ENCODE results near the gene C16orf87.
"Not testable (repeated sequence)": the region's sequence is repeated elsewhere in the genome, so short reads cannot be mapped to it uniquely, and the experiment has no call there.

The C16orf87 gene

GRCh38 chr16:46789499-46790414 lies 41.2 kb downstream of the C16orf87 start:
- peak; percentile 92 for ATAC-seq (ENCODE audit: low read depth)
- no peak overlapping the region for H3K27ac ChIP-seq (ENCODE audit: poor library complexity, severe bottlenecking)
- peaks cover 5% of the 10 kb centered on the region for H3K9me3 ChIP-seq (ENCODE audit: severe bottlenecking)
- no peaks in the 10 kb centered on the region for H3K36me3 ChIP-seq (ENCODE audit: low read depth)
- peak; percentile 77 for DNase-seq (ENCODE audit: low spot score)
- H3K27me3 ChIP-seq (ENCODE audit: insufficient read depth, poor library complexity, severe bottlenecking) = no peaks in the 10 kb centered on the region
- peak overlapping the region; percentile 48 for H3K4me3 ChIP-seq (ENCODE audit: severe bottlenecking)
- TF ChIP-seq CTCF (IDR thresholded peaks at IDR 0.05; ENCODE audit: poor library complexity, severe bottlenecking) = no peak
- no peaks in the 10 kb centered on the region for H3K4me1 ChIP-seq (ENCODE audit: insufficient read depth, poor library complexity, severe bottlenecking)

- H3K27ac ChIP-seq (ENCODE audit: poor library complexity, severe bottlenecking) = no peak overlapping the region
- no peak for ATAC-seq (ENCODE audit: low read depth)
- DNase-seq (ENCODE audit: low spot score) = no peak
- H3K27me3 ChIP-seq (ENCODE audit: insufficient read depth, poor library complexity, severe bottlenecking) = no peaks in the 10 kb centered on the region
- H3K4me3 ChIP-seq (ENCODE audit: severe bottlenecking) = no peak overlapping the region
- no peaks in the 10 kb centered on the region for H3K4me1 ChIP-seq (ENCODE audit: insufficient read depth, poor library complexity, severe bottlenecking)
- peaks cover 5% of the 10 kb centered on the region for H3K9me3 ChIP-seq (ENCODE audit: severe bottlenecking)
- TF ChIP-seq CTCF (IDR thresholded peaks at IDR 0.05; ENCODE audit: poor library complexity, severe bottlenecking) = no peak
- no peaks in the 10 kb centered on the region for H3K36me3 ChIP-seq (ENCODE audit: low read depth)
Measured at GRCh38 chr16:46788891-46789474, 42.0 kb downstream of the C16orf87 start.

GRCh38 chr16:46787909-46788308 lies 43.1 kb downstream of the C16orf87 start:
- Histone ChIP-seq H3K36me3 (ENCODE audit: low read depth) (no peaks in the 10 kb centered on the region), H3K27ac (ENCODE audit: poor library complexity, severe bottlenecking) (no peak overlapping the region), H3K4me1 (ENCODE audit: insufficient read depth, poor library complexity, severe bottlenecking) (no peaks in the 10 kb centered on the region), H3K9me3 (ENCODE audit: severe bottlenecking) (no peaks in the 10 kb centered on the region), H3K27me3 (ENCODE audit: insufficient read depth, poor library complexity, severe bottlenecking) (no peaks in the 10 kb centered on the region), H3K4me3 (ENCODE audit: severe bottlenecking) (no peak overlapping the region)
- DNase-seq (ENCODE audit: low spot score) = no peak
- no peak for TF ChIP-seq CTCF (IDR thresholded peaks at IDR 0.05; ENCODE audit: poor library complexity, severe bottlenecking)
- no peak for ATAC-seq (ENCODE audit: low read depth)

- no peaks in the 10 kb centered on the region for H3K36me3 ChIP-seq (ENCODE audit: low read depth)
- H3K4me3 ChIP-seq (ENCODE audit: severe bottlenecking) = no peak overlapping the region
- ATAC-seq (ENCODE audit: low read depth) = no peak
- no peaks in the 10 kb centered on the region for H3K9me3 ChIP-seq (ENCODE audit: severe bottlenecking)
- no peak for DNase-seq (ENCODE audit: low spot score)
- no peaks in the 10 kb centered on the region for H3K27me3 ChIP-seq (ENCODE audit: insufficient read depth, poor library complexity, severe bottlenecking)
- no peak overlapping the region for H3K27ac ChIP-seq (ENCODE audit: poor library complexity, severe bottlenecking)
- TF ChIP-seq CTCF (IDR thresholded peaks at IDR 0.05; ENCODE audit: poor library complexity, severe bottlenecking) = no peak
- no peaks in the 10 kb centered on the region for H3K4me1 ChIP-seq (ENCODE audit: insufficient read depth, poor library complexity, severe bottlenecking)
Measured at GRCh38 chr16:46785076-46785845, 45.7 kb downstream of the C16orf87 start.

GRCh38 chr16:46784569-46784968 lies 46.4 kb downstream of the C16orf87 start:
- not testable (repeated sequence) for H3K27ac ChIP-seq (ENCODE audit: poor library complexity, severe bottlenecking)

More at GRCh38 chr16:46784569-46784968, 46.4 kb downstream of the C16orf87 start:
- H3K9me3 ChIP-seq (ENCODE audit: severe bottlenecking); H3K4me3 ChIP-seq (ENCODE audit: severe bottlenecking); H3K36me3 ChIP-seq (ENCODE audit: low read depth); ATAC-seq (ENCODE audit: low read depth); DNase-seq (ENCODE audit: low spot score); H3K27me3 ChIP-seq (ENCODE audit: insufficient read depth, poor library complexity, severe bottlenecking); H3K4me1 ChIP-seq (ENCODE audit: insufficient read depth, poor library complexity, severe bottlenecking): not testable (repeated sequence)

All from RWPE2 (cell line).